GM10266 (cell line): ENCODE measurements around the gene CGGBP1.

Experiments used
- DNase-seq: peaks from one replicate; pipeline ENCODE4 v3.0.0; 2012; ENCODE audit errors: extremely low spot score
- TF ChIP-seq, protein P1 (sequence below): IDR thresholded peaks from 2 replicates; pipeline ENCODE4 v1.5.1; 2012; ENCODE audit warnings: mild to moderate bottlenecking, low read depth; ENCODE audit not compliant: control insufficient read depth, insufficient read depth; ENCODE audit errors: missing control alignments

Gene CGGBP1

DNA sequence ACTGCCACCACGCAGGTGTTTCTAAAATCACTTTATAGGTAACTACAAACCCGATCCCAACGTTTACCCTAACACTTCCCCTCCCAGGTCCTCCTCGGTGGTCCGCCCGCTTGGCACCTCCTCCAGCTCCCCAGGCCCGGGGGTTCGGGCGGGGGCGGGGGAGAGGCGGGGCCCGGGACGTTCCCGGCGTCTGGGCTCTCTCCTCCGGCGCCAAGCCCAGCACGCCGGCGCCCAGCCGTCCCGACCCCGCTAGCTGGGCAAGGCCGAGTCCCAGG is 562 bp downstream of the CGGBP1 start:
- TF ChIP-seq, protein P1, sequence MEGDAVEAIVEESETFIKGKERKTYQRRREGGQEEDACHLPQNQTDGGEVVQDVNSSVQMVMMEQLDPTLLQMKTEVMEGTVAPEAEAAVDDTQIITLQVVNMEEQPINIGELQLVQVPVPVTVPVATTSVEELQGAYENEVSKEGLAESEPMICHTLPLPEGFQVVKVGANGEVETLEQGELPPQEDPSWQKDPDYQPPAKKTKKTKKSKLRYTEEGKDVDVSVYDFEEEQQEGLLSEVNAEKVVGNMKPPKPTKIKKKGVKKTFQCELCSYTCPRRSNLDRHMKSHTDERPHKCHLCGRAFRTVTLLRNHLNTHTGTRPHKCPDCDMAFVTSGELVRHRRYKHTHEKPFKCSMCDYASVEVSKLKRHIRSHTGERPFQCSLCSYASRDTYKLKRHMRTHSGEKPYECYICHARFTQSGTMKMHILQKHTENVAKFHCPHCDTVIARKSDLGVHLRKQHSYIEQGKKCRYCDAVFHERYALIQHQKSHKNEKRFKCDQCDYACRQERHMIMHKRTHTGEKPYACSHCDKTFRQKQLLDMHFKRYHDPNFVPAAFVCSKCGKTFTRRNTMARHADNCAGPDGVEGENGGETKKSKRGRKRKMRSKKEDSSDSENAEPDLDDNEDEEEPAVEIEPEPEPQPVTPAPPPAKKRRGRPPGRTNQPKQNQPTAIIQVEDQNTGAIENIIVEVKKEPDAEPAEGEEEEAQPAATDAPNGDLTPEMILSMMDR, result no peak
- no peak for DNase-seq

DNA sequence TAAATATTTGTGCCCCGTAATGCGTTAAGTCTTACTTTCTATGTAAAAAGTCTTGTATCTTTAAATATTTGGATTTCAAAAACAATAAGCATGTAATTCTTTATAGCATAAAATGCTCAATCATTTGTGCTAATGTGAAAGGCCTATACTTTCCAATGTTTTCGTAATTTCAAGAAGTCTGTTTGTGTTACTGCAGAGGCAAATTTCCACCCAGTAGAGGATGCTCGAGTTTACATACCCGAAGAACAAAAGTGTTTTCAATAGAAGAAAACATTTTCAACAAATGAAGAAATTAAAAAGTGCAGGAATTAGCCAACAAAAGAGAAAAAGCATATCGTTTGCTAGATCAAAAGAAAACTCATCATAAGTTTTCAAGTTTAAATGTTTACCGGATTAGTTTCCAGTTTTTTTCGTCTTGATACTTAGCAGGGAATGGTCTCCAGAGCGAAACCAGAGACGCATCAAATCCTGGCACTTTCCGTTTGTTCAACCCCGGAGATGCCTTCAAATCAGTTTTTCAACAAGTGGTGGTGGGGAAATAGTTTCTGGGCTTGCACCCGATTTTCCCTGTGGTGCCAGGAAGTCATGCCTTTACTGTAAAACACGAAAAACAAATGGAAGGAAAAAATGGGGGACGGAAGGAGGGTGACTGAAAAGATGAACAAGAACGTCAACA is 1.0 kb downstream of the CGGBP1 start:
- no peak for DNase-seq
- TF ChIP-seq, protein P1, result no peak

DNA sequence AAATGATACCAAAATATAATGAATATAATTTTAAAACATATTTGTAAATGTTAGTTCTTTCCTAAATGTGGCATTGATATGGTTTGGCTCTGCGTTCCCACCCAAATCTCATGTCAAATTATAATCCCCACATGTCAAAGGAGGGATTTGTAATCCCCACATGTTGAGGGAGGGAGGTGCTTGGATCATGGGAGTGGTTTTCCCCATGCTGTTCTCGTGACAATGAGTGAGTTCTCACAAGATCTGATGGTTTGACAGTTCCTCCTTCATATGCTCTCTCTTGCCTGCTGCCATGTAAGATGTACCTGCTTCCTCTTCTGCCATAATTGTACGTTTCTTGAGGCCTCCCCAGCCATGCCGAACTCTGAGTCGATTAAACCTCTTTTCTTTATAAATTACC is 12.0 kb downstream of the CGGBP1 start:
- TF ChIP-seq, protein P1, result no peak
- no peak for DNase-seq

DNA sequence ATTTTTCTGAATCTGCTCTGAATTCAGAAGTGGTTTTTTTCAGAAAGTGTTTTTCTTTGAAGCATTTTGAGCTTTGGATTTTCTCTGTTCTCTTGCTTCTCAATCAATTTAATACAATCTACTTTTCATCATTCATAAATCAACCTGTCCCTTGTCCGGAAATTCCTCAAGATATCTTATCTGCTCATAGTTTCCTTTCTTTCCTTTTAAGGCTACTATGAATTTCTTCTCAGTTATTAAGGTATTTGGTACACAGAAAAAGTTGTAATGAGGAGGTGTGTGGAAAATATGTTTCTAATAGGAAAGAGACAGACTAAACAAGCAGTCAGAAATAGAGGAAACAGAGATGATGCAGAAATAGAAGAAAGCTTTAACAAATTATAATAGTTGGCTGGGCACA is 14.4 kb downstream of the CGGBP1 start:
- no peak for DNase-seq
- TF ChIP-seq, protein P1, result no peak

DNA sequence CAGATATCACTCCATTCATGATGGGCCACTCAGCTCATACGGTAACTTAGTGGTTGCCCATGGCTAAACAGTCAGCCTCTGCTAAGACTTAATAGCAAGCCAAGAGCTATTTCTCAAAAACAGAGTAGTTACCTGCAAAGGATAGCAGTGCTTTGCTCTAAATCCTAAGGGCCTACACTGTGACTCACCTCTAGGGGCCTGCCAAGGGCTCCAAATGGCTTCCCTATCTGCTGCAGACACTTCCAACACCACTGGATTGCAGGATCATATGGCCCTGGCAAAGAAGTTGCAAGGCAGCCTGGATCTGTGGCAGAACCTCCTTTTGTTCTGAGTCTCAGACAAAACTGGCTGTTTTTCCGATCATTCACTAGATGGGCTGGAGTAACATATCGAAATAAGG is 17.8 kb downstream of the CGGBP1 start:
- TF ChIP-seq, protein P1, result no peak
- DNase-seq, result no peak

DNA sequence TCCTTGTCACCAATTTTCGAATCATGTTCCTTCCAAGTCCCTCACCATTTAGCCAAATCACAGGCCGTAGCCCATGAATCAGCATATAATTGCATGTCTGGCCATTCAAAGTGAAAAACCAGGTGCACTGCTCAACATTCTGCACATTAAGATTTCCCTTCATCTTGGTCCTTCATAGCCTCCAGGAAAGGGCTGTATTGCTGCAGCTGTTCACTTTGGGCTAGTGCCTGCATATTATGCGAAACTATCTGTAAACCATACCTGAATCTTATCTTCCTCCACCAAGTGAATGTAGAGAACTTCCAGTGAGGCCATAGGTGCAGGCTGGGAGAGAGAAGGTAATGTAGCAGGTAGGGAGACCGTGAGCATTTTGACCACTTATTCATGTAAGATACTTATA is 18.3 kb downstream of the CGGBP1 start:
- TF ChIP-seq, protein P1, result no peak
- no peak for DNase-seq

DNA sequence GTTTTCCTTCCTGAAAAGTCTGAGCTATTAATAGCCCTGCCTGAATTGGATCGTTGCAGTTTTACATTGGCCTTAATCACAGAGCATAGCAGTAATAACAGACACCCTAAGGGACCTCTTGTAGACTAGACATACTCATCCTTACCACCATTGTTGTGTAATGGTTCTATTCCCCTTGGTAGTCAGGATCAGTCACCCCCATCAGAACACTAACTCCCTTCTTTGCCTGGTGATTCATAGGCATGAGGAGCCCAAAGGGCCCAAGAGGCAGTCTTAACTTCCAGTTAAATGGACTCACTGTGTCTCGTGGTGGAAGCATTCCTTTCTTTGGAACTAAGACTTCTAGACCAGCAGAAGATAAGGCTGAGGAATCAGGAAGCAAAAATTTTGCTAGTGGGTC is 20.2 kb downstream of the CGGBP1 start:
- TF ChIP-seq, protein P1, result no peak
- no peak for DNase-seq
